HFFc6 (cell line): ENCODE results near the gene PLEKHM2. TPM values are rescaled to one million over a fixed set of nuclear protein-coding genes. Genes with fewer than 3 reads are reported as not detected.
A peak's percentile ranks its signal among the peaks of the same experiment; 100 is the strongest.

Source experiments
- DNase-seq: peaks from one replicate; pipeline ENCODE4 v3.0.0-alpha.2; 2018
- H3K27ac Mint-ChIP-seq: 2 replicates; pipeline ENCODE4 v1.8.0; 2020; ENCODE audit warnings: mild to moderate bottlenecking, mixed read lengths
- H3K27me3 Mint-ChIP-seq: 2 replicates; pipeline ENCODE4 v1.8.0; 2021; ENCODE audit warnings: mild to moderate bottlenecking, moderate library complexity, mixed read lengths; ENCODE audit not compliant: insufficient read depth
- H3K36me3 Mint-ChIP-seq: 2 replicates; pipeline ENCODE4 v1.8.0; 2021; ENCODE audit warnings: low read depth, mixed read lengths
- H3K4me1 Mint-ChIP-seq: 2 replicates; pipeline ENCODE4 v1.8.0; 2020; ENCODE audit warnings: low read depth, mixed read lengths
- H3K4me3 Mint-ChIP-seq: 2 replicates; pipeline ENCODE4 v1.8.0; 2020; ENCODE audit warnings: mild to moderate bottlenecking, moderate library complexity, mixed read lengths
- H3K9me3 Mint-ChIP-seq: 2 replicates; pipeline ENCODE4 v1.8.0; 2020; ENCODE audit warnings: mild to moderate bottlenecking, mixed read lengths
- CTCF ChIP-seq: fragments of 200-600 bp; sonication (generic); IDR thresholded peaks from 2 replicates; pipeline ENCODE4 v1.5.0; 2021; ENCODE audit warnings: antibody characterized with exemption, mild to moderate bottlenecking
- total RNA-seq, 6 experiments: library from RNA; stranded (reverse); fragmentation: NEBNext Ultra II Directional; extraction: Animal tissue kit (Norgen Biotek cat#: 25700); gene quantifications; 2 replicates in 1 of 6; 3 replicates in 5 of 6; pipeline ENCODE4 v1.2.3, GENCODE V29; 2021

PLEKHM2 gene
- total RNA-seq, 6 experiments from 2014 or later = 61.5 to 70.5 (median 66.0) TPM

- H3K4me1 Mint-ChIP-seq = peaks cover 55% of the 10 kb centered on the region
- 0 out of 2 replicates have a peak, but pooled peaks cover 4% of the 10 kb centered on the region for H3K9me3 Mint-ChIP-seq
- H3K4me3 Mint-ChIP-seq = peak overlapping the region; percentile 71
- H3K27ac Mint-ChIP-seq = peak overlapping the region; percentile 95
- TF ChIP-seq CTCF = no peak
- H3K27me3 Mint-ChIP-seq = peaks cover 6% of the 10 kb centered on the region
- peaks cover 4% of the 10 kb centered on the region; the same call in 1 of the 2 replicates for H3K36me3 Mint-ChIP-seq
- DNase-seq = peak; percentile 23
Measured at GRCh38 chr1:15681349-15682292, 2.5 kb upstream of the PLEKHM2 start.

GRCh38 chr1:15682936-15683341 is 1.2 kb upstream of the PLEKHM2 start:
- Mint-ChIP-seq H3K4me3 (peak overlapping the region; percentile 73), H3K27me3 (peaks cover 6% of the 10 kb centered on the region), H3K36me3 (peaks cover 5% of the 10 kb centered on the region), H3K4me1 (peaks cover 62% of the 10 kb centered on the region), H3K27ac (peak overlapping the region; percentile 89), H3K9me3 (0 out of 2 replicates have a peak, but pooled peaks cover 4% of the 10 kb centered on the region)
- TF ChIP-seq CTCF = no peak
- no peak for DNase-seq

- Mint-ChIP-seq H3K27me3 (peaks cover 6% of the 10 kb centered on the region), H3K4me1 (peaks cover 61% of the 10 kb centered on the region), H3K4me3 (peak overlapping the region; percentile 73), H3K36me3 (peaks cover 7% of the 10 kb centered on the region), H3K27ac (peak overlapping the region; percentile 89), H3K9me3 (0 out of 2 replicates have a peak, but pooled peaks cover 2% of the 10 kb centered on the region)
- DNase-seq = no peak
- no peak for TF ChIP-seq CTCF
Measured at GRCh38 chr1:15683345-15684039, 628 bp upstream of the PLEKHM2 start.

GRCh38 chr1:15684468-15685291 is 560 bp downstream of the PLEKHM2 start:
- Mint-ChIP-seq H3K9me3 (no peaks in the 10 kb centered on the region), H3K27ac (peak overlapping the region; percentile 84), H3K27me3 (peaks cover 6% of the 10 kb centered on the region), H3K36me3 (peaks cover 7% of the 10 kb centered on the region), H3K4me1 (peaks cover 50% of the 10 kb centered on the region), H3K4me3 (peak overlapping the region; percentile 93)
- peak; percentile 44; the same call in 1 of the 2 replicates for TF ChIP-seq CTCF
- no peak for DNase-seq

GRCh38 chr1:15685820-15686219 is 1.7 kb downstream of the PLEKHM2 start:
- Mint-ChIP-seq H3K4me1 (peaks cover 43% of the 10 kb centered on the region), H3K4me3 (peak overlapping the region; percentile 93), H3K27ac (peak overlapping the region; percentile 84), H3K9me3 (no peaks in the 10 kb centered on the region), H3K36me3 (peaks cover 7% of the 10 kb centered on the region), H3K27me3 (peaks cover 4% of the 10 kb centered on the region; the same call in 1 of the 2 replicates)
- DNase-seq = no peak
- no peak for TF ChIP-seq CTCF
